ENCODE measurements around the gene PIGU. TPM values are rescaled to one million over a fixed set of nuclear protein-coding genes. Genes with fewer than 3 reads are reported as not detected.

Gene PIGU
- total and polyA plus RNA-seq, 5 donors from 2014 or later, result 9.7 to 44.6 (median 35.5) TPM

- Histone ChIP-seq H3K27me3 (ENCODE audit: control insufficient read depth, insufficient read depth, low read length) (no peaks in the 10 kb centered on the region), H3K4me3 (ENCODE audit: low read depth, low read length) (peak overlapping the region; percentile 39), H3K4me1 (ENCODE audit: control insufficient read depth, insufficient read depth, low read length, poor library complexity, severe bottlenecking) (peaks cover 17% of the 10 kb centered on the region), H3K36me3 (ENCODE audit: control insufficient read depth, insufficient read depth, low read length) (no peaks in the 10 kb centered on the region), H3K27ac (ENCODE audit: insufficient read depth, low read length, poor library complexity, severe bottlenecking) (peak overlapping the region; percentile 91), H3K9me3 (ENCODE audit: control insufficient read depth in 2 of 2, low read length in 2 of 2) (no peaks in the 10 kb centered on the region)
- Mint-ChIP-seq H3K27me3 (peaks cover 20% of the 10 kb centered on the region), H3K9me3 (no peaks in the 10 kb centered on the region), H3K27ac (peak overlapping the region; percentile 85 to 99 (median 98)), H3K4me1 (peaks cover 0 to 30% (median 10%) of the 10 kb centered on the region in 4 donors), H3K36me3 (no peaks in the 10 kb centered on the region), H3K4me3 (peak overlapping the region; percentile 88 to 97 (median 90))
- ATAC-seq (ENCODE audit: low read depth in 2 of 2) (no peak), DNase-seq (no peak)
These were observed 28.1 kb upstream of the PIGU start for GRCh38 chr20:34705008-34705396.

- H3K36me3 ChIP-seq (ENCODE audit: control insufficient read depth, insufficient read depth, low read length), result no peaks in the 10 kb centered on the region
- ATAC-seq (ENCODE audit: low read depth in 2 of 2) (peak; percentile 54 to 55), DNase-seq (peak; percentile 89 to 91 (median 90))
- H3K4me3 ChIP-seq (ENCODE audit: low read depth, low read length), result peak within 1 kb of the TSS; percentile 84
- Mint-ChIP-seq H3K4me3 (peak within 1 kb of the TSS; percentile 88 to 98 (median 96)), H3K4me1 (peaks cover 0 to 27% (median 10%) of the 10 kb centered on the region in 4 donors), H3K36me3 (no peaks in the 10 kb centered on the region), H3K27me3 (peaks cover 20% of the 10 kb centered on the region), H3K9me3 (no peaks in the 10 kb centered on the region), H3K27ac (peak within 1 kb of the TSS; percentile 85 to 99 (median 98))
- no peaks in the 10 kb centered on the region for H3K9me3 ChIP-seq (ENCODE audit: control insufficient read depth in 2 of 2, low read length in 2 of 2)
- H3K27me3 ChIP-seq (ENCODE audit: control insufficient read depth, insufficient read depth, low read length), result no peaks in the 10 kb centered on the region
- H3K27ac ChIP-seq (ENCODE audit: insufficient read depth, low read length, poor library complexity, severe bottlenecking), result peak within 1 kb of the TSS; percentile 91
- H3K4me1 ChIP-seq (ENCODE audit: control insufficient read depth, insufficient read depth, low read length, poor library complexity, severe bottlenecking), result peaks cover 17% of the 10 kb centered on the region
These were observed 27.5 kb upstream of the PIGU start, which contains the start of gene TP53INP2 for GRCh38 chr20:34704177-34705007. TSS of gene TP53INP2 (plus strand) at chr20:34704344. CDS start at chr20:34708740, 4,396 bp downstream.

GRCh38 chr20:34703424-34704176 lies 26.7 kb upstream of the PIGU start:
- Mint-ChIP-seq H3K27ac (peak overlapping the region; percentile 69 to 99 (median 98)), H3K27me3 (peaks cover 20% of the 10 kb centered on the region), H3K36me3 (no peaks in the 10 kb centered on the region), H3K4me3 (peak overlapping the region; percentile 88 to 98 (median 96)), H3K9me3 (no peaks in the 10 kb centered on the region), H3K4me1 (peaks cover 0 to 23% (median 10%) of the 10 kb centered on the region in 4 donors)
- ATAC-seq (ENCODE audit: low read depth in 2 of 2) (no peak), DNase-seq (peak in 2 of 3 donors; percentile 9 to 41)
- Histone ChIP-seq H3K27ac (ENCODE audit: insufficient read depth, low read length, poor library complexity, severe bottlenecking) (peak overlapping the region; percentile 91), H3K4me1 (ENCODE audit: control insufficient read depth, insufficient read depth, low read length, poor library complexity, severe bottlenecking) (peaks cover 13% of the 10 kb centered on the region), H3K4me3 (ENCODE audit: low read depth, low read length) (peak overlapping the region; percentile 84), H3K27me3 (ENCODE audit: control insufficient read depth, insufficient read depth, low read length) (no peaks in the 10 kb centered on the region), H3K9me3 (ENCODE audit: control insufficient read depth in 2 of 2, low read length in 2 of 2) (no peaks in the 10 kb centered on the region), H3K36me3 (ENCODE audit: control insufficient read depth, insufficient read depth, low read length) (no peaks in the 10 kb centered on the region)

- Histone ChIP-seq H3K27ac (ENCODE audit: insufficient read depth, low read length, poor library complexity, severe bottlenecking) (no peak overlapping the region), H3K4me3 (ENCODE audit: low read depth, low read length) (peak overlapping the region; percentile 84), H3K4me1 (ENCODE audit: control insufficient read depth, insufficient read depth, low read length, poor library complexity, severe bottlenecking) (peaks cover 11% of the 10 kb centered on the region), H3K9me3 (ENCODE audit: control insufficient read depth in 2 of 2, low read length in 2 of 2) (no peaks in the 10 kb centered on the region), H3K27me3 (ENCODE audit: control insufficient read depth, insufficient read depth, low read length) (no peaks in the 10 kb centered on the region), H3K36me3 (ENCODE audit: control insufficient read depth, insufficient read depth, low read length) (no peaks in the 10 kb centered on the region)
- H3K36me3 Mint-ChIP-seq, result no peaks in the 10 kb centered on the region
- H3K4me1 Mint-ChIP-seq, result peaks cover 0 to 18% (median 10%) of the 10 kb centered on the region in 4 donors
- H3K4me3 Mint-ChIP-seq, result peak overlapping the region; percentile 88 to 98 (median 96)
- DNase-seq (no peak), ATAC-seq (ENCODE audit: low read depth in 2 of 2) (no peak)
- H3K27me3 Mint-ChIP-seq, result peaks cover 20% of the 10 kb centered on the region
- no peaks in the 10 kb centered on the region for H3K9me3 Mint-ChIP-seq
- H3K27ac Mint-ChIP-seq, result peak overlapping the region; percentile 74 to 99 (median 98)
These were observed 26.1 kb upstream of the PIGU start for GRCh38 chr20:34703061-34703423.

- H3K4me1 ChIP-seq (ENCODE audit: control insufficient read depth, insufficient read depth, low read length, poor library complexity, severe bottlenecking), result peaks cover 11% of the 10 kb centered on the region
- Mint-ChIP-seq H3K4me1 (peaks cover 0 to 16% (median 10%) of the 10 kb centered on the region in 4 donors), H3K36me3 (no peaks in the 10 kb centered on the region), H3K9me3 (no peaks in the 10 kb centered on the region), H3K27ac (no peak overlapping the region), H3K4me3 (peak overlapping the region; percentile 42 to 88 (median 58)), H3K27me3 (peaks cover 26% of the 10 kb centered on the region)
- ATAC-seq (ENCODE audit: low read depth in 2 of 2), result no peak
- H3K9me3 ChIP-seq (ENCODE audit: control insufficient read depth in 2 of 2, low read length in 2 of 2), result no peaks in the 10 kb centered on the region
- no peak for DNase-seq
- H3K27ac ChIP-seq (ENCODE audit: insufficient read depth, low read length, poor library complexity, severe bottlenecking), result no peak overlapping the region
- no peaks in the 10 kb centered on the region for H3K27me3 ChIP-seq (ENCODE audit: control insufficient read depth, insufficient read depth, low read length)
- no peak overlapping the region for H3K4me3 ChIP-seq (ENCODE audit: low read depth, low read length)
- no peaks in the 10 kb centered on the region for H3K36me3 ChIP-seq (ENCODE audit: control insufficient read depth, insufficient read depth, low read length)
These were observed 24.7 kb upstream of the PIGU start for GRCh38 chr20:34701405-34702085.

- no peaks in the 10 kb centered on the region for H3K4me1 Mint-ChIP-seq
- no peaks in the 10 kb centered on the region for H3K36me3 Mint-ChIP-seq
- no peak for ATAC-seq (ENCODE audit: low read depth in 2 of 2)
These were observed 16.5 kb upstream of the PIGU start for GRCh38 chr20:34693414-34693813.

GRCh38 chr20:34691838-34692237 lies 14.9 kb upstream of the PIGU start:
- Mint-ChIP-seq H3K27me3 (peaks cover 20% of the 10 kb centered on the region), H3K36me3 (no peaks in the 10 kb centered on the region), H3K4me1 (no peaks in the 10 kb centered on the region), H3K27ac (no peak overlapping the region), H3K9me3 (peaks cover 0 to 2% (median 0%) of the 10 kb centered on the region in 7 donors), H3K4me3 (no peak overlapping the region)
- no peak overlapping the region for H3K4me3 ChIP-seq (ENCODE audit: low read depth, low read length)
- H3K27ac ChIP-seq (ENCODE audit: insufficient read depth, low read length, poor library complexity, severe bottlenecking), result no peak overlapping the region
- no peaks in the 10 kb centered on the region for H3K36me3 ChIP-seq (ENCODE audit: control insufficient read depth, insufficient read depth, low read length)
- no peaks in the 10 kb centered on the region for H3K27me3 ChIP-seq (ENCODE audit: control insufficient read depth, insufficient read depth, low read length)
- H3K9me3 ChIP-seq (ENCODE audit: control insufficient read depth in 2 of 2, low read length in 2 of 2), result no peaks in the 10 kb centered on the region
- no peaks in the 10 kb centered on the region for H3K4me1 ChIP-seq (ENCODE audit: control insufficient read depth, insufficient read depth, low read length, poor library complexity, severe bottlenecking)
- ATAC-seq (ENCODE audit: low read depth in 2 of 2) (no peak), DNase-seq (no peak)

More at GRCh38 chr20:34693414-34693813, 16.5 kb upstream of the PIGU start:
- H3K4me3 Mint-ChIP-seq, result no peak overlapping the region
- no peak for DNase-seq
- Histone ChIP-seq H3K4me3 (ENCODE audit: low read depth, low read length) (no peak overlapping the region), H3K27ac (ENCODE audit: insufficient read depth, low read length, poor library complexity, severe bottlenecking) (no peak overlapping the region), H3K4me1 (ENCODE audit: control insufficient read depth, insufficient read depth, low read length, poor library complexity, severe bottlenecking) (no peaks in the 10 kb centered on the region), H3K27me3 (ENCODE audit: control insufficient read depth, insufficient read depth, low read length) (no peaks in the 10 kb centered on the region), H3K36me3 (ENCODE audit: control insufficient read depth, insufficient read depth, low read length) (no peaks in the 10 kb centered on the region), H3K9me3 (ENCODE audit: control insufficient read depth in 2 of 2, low read length in 2 of 2) (no peaks in the 10 kb centered on the region)
- no peak overlapping the region for H3K27ac Mint-ChIP-seq
- peaks cover 0 to 2% (median 0%) of the 10 kb centered on the region in 7 donors for H3K9me3 Mint-ChIP-seq
- peaks cover 26% of the 10 kb centered on the region for H3K27me3 Mint-ChIP-seq
